Mucosa of rectum (tissue), 2 donors: ENCODE measurements around the gene FAM228B.

ENCODE experiments used
- H3K27ac ChIP-seq, 2 donors: one replicate each; pipeline ENCODE4 v1.7.0; 2013; ENCODE audit warnings: inconsistent platforms in 2 of 2, low read depth in 2 of 2, low read length in 2 of 2
- H3K27me3 ChIP-seq, 2 donors: one replicate each; pipeline ENCODE4 v1.7.0; 2013; ENCODE audit warnings: low read length in 2 of 2; ENCODE audit not compliant: control insufficient read depth in 2 of 2, insufficient read depth in 2 of 2
- H3K36me3 ChIP-seq, 2 donors: one replicate each; pipeline ENCODE4 v1.7.0; 2013; ENCODE audit warnings: low read length in 2 of 2; ENCODE audit not compliant: control insufficient read depth in 2 of 2, insufficient read depth in 2 of 2
- H3K4me1 ChIP-seq, 2 donors: one replicate each; pipeline ENCODE4 v1.7.0; 2013; ENCODE audit warnings: low read length in 2 of 2, mild to moderate bottlenecking in 1 of 2; ENCODE audit not compliant: control insufficient read depth in 2 of 2, insufficient read depth in 2 of 2
- H3K4me3 ChIP-seq, 2 donors: one replicate each; pipeline ENCODE4 v1.7.0; 2013; ENCODE audit warnings: low read length in 2 of 2
- H3K9ac ChIP-seq, 2 donors: one replicate each; pipeline ENCODE4 v1.7.0; 2013; ENCODE audit warnings: low read length in 2 of 2, low read depth in 1 of 2, mild to moderate bottlenecking in 1 of 2
- H3K9me3 ChIP-seq, 2 donors: one replicate each; pipeline ENCODE4 v1.7.0; 2013; ENCODE audit warnings: low read length in 2 of 2; ENCODE audit not compliant: control insufficient read depth in 2 of 2
- donor health status: healthy.
- donor health status: Normal muscosa, but diverticular disease.

Gene FAM228B

DNA sequence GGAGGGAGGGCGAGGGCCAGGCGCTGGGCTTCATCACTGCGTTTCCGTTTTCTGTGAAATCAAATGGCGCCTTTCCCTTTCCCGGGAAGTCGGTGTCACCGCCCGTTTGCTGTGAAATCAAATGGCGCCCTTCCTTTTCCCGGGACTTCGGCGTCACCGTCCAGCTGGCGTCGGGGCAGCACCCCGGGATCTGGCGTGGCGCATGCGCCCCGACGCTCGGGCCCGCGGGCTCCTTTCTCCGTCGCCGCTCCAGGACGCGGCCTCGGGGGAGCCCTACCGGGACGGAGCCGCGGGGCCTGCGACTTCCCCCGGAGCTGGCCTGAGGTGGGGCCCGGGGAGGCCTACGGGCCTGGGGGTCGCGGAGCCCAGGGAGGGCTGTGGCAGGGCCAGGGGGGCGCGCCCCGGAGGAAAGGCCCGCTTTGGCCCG lies 51.6 kb downstream of the FAM228B start, which contains the start of gene FAM228A:
Gene FAM228A, plus strand, starts transcription at position 203 of the 427 bp plus-strand sequence. CDS start 428 bp downstream, outside the sequence.
- Histone ChIP-seq H3K4me3 (no peak within 1 kb of the TSS), H3K9me3 (no peaks in the 10 kb centered on the region), H3K27ac (no peak within 1 kb of the TSS), H3K4me1 (no peaks in the 10 kb centered on the region), H3K9ac (no peak within 1 kb of the TSS), H3K27me3 (no peaks in the 10 kb centered on the region), H3K36me3 (no peaks in the 10 kb centered on the region)

GRCh38 chr2:24175631-24176187 lies 52.4 kb downstream of the FAM228B start:
- Histone ChIP-seq H3K9ac (no peak overlapping the region), H3K36me3 (no peaks in the 10 kb centered on the region), H3K27me3 (no peaks in the 10 kb centered on the region), H3K4me1 (no peaks in the 10 kb centered on the region), H3K9me3 (no peaks in the 10 kb centered on the region), H3K27ac (no peak overlapping the region), H3K4me3 (no peak overlapping the region)

- H3K27ac ChIP-seq, result no peak overlapping the region
Measured at GRCh38 chr2:24176326-24176725, 53.1 kb downstream of the FAM228B start.

DNA sequence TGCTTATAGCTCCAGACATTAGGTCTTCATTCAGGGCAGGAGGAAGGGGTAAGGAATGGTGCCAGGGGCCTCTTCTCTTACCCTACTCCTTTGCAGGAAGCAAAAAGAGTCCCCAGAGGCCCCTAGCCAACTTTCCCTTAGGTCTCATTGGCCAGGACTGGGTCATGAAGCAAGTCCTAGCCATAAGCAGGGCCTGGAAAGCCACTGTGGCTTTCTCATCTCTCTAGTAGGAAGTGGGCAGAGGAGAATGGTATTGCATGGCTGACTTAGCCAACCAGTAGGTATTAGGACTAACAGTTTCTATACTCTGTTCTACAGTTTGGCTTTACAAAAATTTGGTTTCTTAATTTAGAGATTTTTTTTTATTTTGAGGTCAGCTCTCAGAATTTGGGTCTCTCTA lies 56.4 kb downstream of the FAM228B start:
- Histone ChIP-seq H3K27me3 (no peaks in the 10 kb centered on the region), H3K4me1 (no peaks in the 10 kb centered on the region), H3K4me3 (no peak overlapping the region), H3K27ac (no peak overlapping the region), H3K9me3 (no peaks in the 10 kb centered on the region), H3K9ac (no peak overlapping the region), H3K36me3 (no peaks in the 10 kb centered on the region)

More at GRCh38 chr2:24176326-24176725, 53.1 kb downstream of the FAM228B start:
- H3K27me3 ChIP-seq, result no peaks in the 10 kb centered on the region
- H3K4me1 ChIP-seq, result no peaks in the 10 kb centered on the region
- no peaks in the 10 kb centered on the region for H3K9me3 ChIP-seq
- H3K4me3 ChIP-seq, result no peak overlapping the region
- no peak overlapping the region for H3K9ac ChIP-seq
- H3K36me3 ChIP-seq, result no peaks in the 10 kb centered on the region

- no peaks in the 10 kb centered on the region for H3K27me3 ChIP-seq
- no peak overlapping the region for H3K4me3 ChIP-seq
- H3K4me1 ChIP-seq, result no peaks in the 10 kb centered on the region
- no peaks in the 10 kb centered on the region for H3K36me3 ChIP-seq
- H3K9me3 ChIP-seq, result no peaks in the 10 kb centered on the region
- H3K27ac ChIP-seq, result no peak overlapping the region
- no peak overlapping the region for H3K9ac ChIP-seq
Measured at GRCh38 chr2:24181849-24182248, 58.6 kb downstream of the FAM228B start.

GRCh38 chr2:24182507-24182906 lies 59.2 kb downstream of the FAM228B start:
- H3K4me1 ChIP-seq, result no peaks in the 10 kb centered on the region
- no peak overlapping the region for H3K9ac ChIP-seq
- no peaks in the 10 kb centered on the region for H3K36me3 ChIP-seq
- H3K27ac ChIP-seq, result no peak overlapping the region
- no peak overlapping the region for H3K4me3 ChIP-seq
- no peaks in the 10 kb centered on the region for H3K9me3 ChIP-seq
- no peaks in the 10 kb centered on the region for H3K27me3 ChIP-seq

DNA sequence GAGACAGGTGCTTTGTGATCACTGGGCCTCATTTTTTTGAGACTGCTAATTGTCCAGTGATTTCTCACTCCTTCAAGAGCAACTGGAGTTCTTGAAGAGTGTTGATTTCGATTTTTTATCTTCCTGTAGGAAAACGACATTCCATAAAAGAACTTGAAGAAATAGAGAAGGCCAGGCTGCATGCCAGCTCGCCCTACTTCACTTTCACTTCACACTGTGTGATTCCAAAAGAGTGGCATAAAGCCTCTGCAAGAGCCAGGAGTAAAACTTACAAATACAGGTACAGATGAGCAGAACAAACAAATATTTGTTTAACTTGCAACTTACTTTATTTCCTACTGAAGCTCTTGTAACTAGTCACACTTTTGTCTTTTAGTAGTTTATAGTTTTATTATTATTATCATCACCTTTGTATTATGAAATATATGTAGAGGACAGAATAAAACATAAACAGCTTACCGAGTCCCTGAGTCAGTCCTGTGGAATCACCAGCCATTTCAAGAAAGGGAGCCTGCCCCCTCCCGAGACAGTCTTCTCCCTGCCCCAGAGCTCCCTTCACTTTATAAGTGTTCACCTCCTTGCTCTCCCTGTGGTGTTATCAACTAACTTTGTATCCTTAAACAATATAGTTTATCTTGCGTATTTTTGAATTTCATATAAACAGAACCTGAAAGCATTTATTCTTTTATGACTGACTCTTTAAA lies 60.2 kb downstream of the FAM228B start:
- H3K4me1 ChIP-seq, result no peaks in the 10 kb centered on the region
- no peak overlapping the region for H3K4me3 ChIP-seq
- H3K27ac ChIP-seq, result no peak overlapping the region

GRCh38 chr2:24189551-24189950 lies 66.3 kb downstream of the FAM228B start:
- H3K36me3 ChIP-seq, result no peaks in the 10 kb centered on the region
- no peaks in the 10 kb centered on the region for H3K4me1 ChIP-seq

More for the DNA sequence above, 60.2 kb downstream of the FAM228B start:
- H3K27me3 ChIP-seq, result no peaks in the 10 kb centered on the region
- H3K36me3 ChIP-seq, result no peaks in the 10 kb centered on the region
- no peak overlapping the region for H3K9ac ChIP-seq
- H3K9me3 ChIP-seq, result no peaks in the 10 kb centered on the region

DNA sequence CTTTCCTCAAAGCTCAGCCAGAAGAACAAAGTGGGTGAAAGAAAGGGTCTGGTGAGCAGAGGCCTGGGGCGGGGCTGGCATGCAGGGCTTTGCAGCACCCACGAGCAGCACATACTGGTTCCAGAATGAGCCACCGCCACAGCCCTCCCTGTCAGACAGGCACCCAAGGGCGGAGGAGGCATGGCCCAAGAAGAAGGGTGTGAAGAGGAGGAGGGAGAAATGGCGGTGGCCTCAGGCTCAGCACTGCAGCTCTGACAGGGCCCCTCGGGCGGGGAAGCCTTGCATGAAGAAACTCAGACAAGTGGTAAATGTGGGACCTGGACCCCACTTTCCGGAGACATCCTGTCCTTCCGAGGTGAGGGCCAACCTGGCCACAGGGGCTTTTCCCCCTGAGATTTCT lies 67.2 kb downstream of the FAM228B start:
- Histone ChIP-seq H3K9me3 (no peaks in the 10 kb centered on the region), H3K4me3 (no peak overlapping the region), H3K9ac (no peak overlapping the region)

More at GRCh38 chr2:24189551-24189950, 66.3 kb downstream of the FAM228B start:
- H3K27me3 ChIP-seq, result no peaks in the 10 kb centered on the region
- no peak overlapping the region for H3K27ac ChIP-seq
- no peak overlapping the region for H3K4me3 ChIP-seq
- H3K9ac ChIP-seq, result no peak overlapping the region
- H3K9me3 ChIP-seq, result no peaks in the 10 kb centered on the region

GRCh38 chr2:24191156-24191555 lies 67.9 kb downstream of the FAM228B start:
- no peaks in the 10 kb centered on the region for H3K4me1 ChIP-seq
- no peak overlapping the region for H3K9ac ChIP-seq
- no peaks in the 10 kb centered on the region for H3K9me3 ChIP-seq
- H3K4me3 ChIP-seq, result no peak overlapping the region
- H3K36me3 ChIP-seq, result no peaks in the 10 kb centered on the region
- H3K27me3 ChIP-seq, result no peaks in the 10 kb centered on the region
- no peak overlapping the region for H3K27ac ChIP-seq

More for the DNA sequence above, 67.2 kb downstream of the FAM228B start:
- Histone ChIP-seq H3K4me1 (no peaks in the 10 kb centered on the region), H3K27me3 (no peaks in the 10 kb centered on the region), H3K27ac (no peak overlapping the region), H3K36me3 (no peaks in the 10 kb centered on the region)
